T-helper 1 cell treated with Interleukin-12 subunit alpha and Interleukin-12 subunit beta and Interleukin-4 antibody, amounts not matched to agents 30 μg/mL and 1 μg/mL, for 36 hours (primary cell): Measurements from ENCODE around the gene APPBP2.
"Not testable (repeated sequence)": the region's sequence is repeated elsewhere in the genome, so short reads cannot be mapped to it uniquely, and the experiment has no call there.

Experiments used
- H3K27ac Mint-ChIP-seq: one replicate; pipeline ENCODE4 v1.8.0; 2021; ENCODE audit warnings: mild to moderate bottlenecking, mixed read lengths
- H3K27me3 Mint-ChIP-seq: one replicate; pipeline ENCODE4 v1.8.0; 2021; ENCODE audit warnings: low read depth, mixed read lengths
- H3K36me3 Mint-ChIP-seq: one replicate; pipeline ENCODE4 v1.8.0; 2021; ENCODE audit warnings: low read depth, mixed read lengths
- H3K4me1 Mint-ChIP-seq: one replicate; pipeline ENCODE4 v1.8.0; 2021; ENCODE audit warnings: low read depth, mixed read lengths
- H3K4me3 Mint-ChIP-seq: one replicate; pipeline ENCODE4 v1.8.0; 2021; ENCODE audit warnings: mild to moderate bottlenecking, moderate library complexity, mixed read lengths
- H3K9me3 Mint-ChIP-seq: one replicate; pipeline ENCODE4 v1.8.0; 2021; ENCODE audit warnings: mixed read lengths

The APPBP2 gene

GRCh38 chr17:60445144-60445543 lies 80.9 kb downstream of the APPBP2 start:
- H3K27ac Mint-ChIP-seq = no peak overlapping the region
- H3K4me3 Mint-ChIP-seq = no peak overlapping the region
- H3K9me3 Mint-ChIP-seq = no peaks in the 10 kb centered on the region
- H3K36me3 Mint-ChIP-seq = peaks cover 14% of the 10 kb centered on the region
- no peaks in the 10 kb centered on the region for H3K27me3 Mint-ChIP-seq
- no peaks in the 10 kb centered on the region for H3K4me1 Mint-ChIP-seq

GRCh38 chr17:60443713-60444112 lies 82.3 kb downstream of the APPBP2 start:
- Mint-ChIP-seq H3K9me3 (no peaks in the 10 kb centered on the region), H3K27ac (no peak overlapping the region), H3K4me1 (no peaks in the 10 kb centered on the region)

DNA sequence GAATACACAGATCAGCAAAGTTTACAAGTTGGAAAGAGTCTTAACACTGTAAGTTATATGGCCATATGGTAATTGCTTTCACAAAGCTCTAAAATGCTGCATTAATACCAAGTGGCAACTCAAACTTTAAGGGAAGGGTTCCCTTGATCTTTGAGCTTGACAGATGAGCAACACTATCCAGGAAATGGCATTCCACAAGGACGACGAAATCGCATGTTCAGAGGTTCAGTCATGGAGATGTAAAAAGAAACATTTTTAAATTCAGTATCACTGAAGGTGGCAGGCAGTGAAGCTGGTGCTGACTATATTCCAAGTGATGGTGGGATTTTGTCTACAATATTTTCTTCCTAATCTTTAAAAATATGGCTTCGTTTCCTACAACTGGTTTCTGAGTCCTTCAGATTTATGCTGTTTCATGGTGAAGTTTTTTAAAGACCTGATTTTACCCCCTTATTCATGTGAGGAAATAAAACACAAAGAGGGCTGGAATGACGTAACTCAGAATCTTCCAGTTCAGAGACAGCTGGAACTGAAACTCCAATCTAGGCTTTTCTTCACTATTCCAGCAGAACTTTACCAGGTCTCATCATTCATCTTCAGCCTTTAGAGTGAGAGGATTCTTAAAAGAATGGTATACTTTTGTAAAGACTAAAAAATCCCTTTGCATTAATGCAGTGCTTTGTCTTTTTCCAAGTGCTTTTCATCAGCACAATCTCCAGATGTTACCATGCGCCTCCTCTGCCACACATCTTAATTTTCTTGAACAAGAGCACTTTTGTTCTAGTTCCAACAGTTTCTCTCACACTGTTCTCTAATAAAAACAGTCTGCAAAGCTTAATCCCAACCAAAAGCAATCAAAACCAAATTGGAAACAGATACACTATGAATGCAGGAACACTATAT lies 83.5 kb downstream of the APPBP2 start:
- Mint-ChIP-seq H3K4me1 (no peaks in the 10 kb centered on the region), H3K36me3 (peaks cover 5% of the 10 kb centered on the region), H3K27ac (no peak overlapping the region), H3K27me3 (no peaks in the 10 kb centered on the region), H3K9me3 (no peaks in the 10 kb centered on the region), H3K4me3 (no peak overlapping the region)

More at GRCh38 chr17:60443713-60444112, 82.3 kb downstream of the APPBP2 start:
- H3K36me3 Mint-ChIP-seq = peaks cover 10% of the 10 kb centered on the region
- no peaks in the 10 kb centered on the region for H3K27me3 Mint-ChIP-seq
- no peak overlapping the region for H3K4me3 Mint-ChIP-seq

DNA sequence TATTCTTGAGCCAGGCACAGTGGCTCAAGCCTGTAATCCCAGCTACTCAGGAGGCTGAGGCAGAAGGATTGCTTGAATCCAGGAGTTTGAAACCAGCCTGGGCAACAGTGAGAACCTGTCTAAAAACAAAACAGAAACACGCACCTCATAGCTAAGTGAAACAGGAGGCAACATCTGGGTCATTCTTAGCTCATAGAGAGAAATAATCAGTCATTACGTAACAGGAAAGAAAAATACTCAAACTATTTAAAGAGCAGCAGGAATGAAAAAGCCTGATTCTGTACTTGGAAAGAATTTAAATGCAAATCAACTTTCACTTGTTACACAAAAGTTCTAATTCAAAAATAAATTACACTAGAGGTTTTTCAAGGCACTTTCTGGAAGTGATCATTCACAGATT lies 86.5 kb downstream of the APPBP2 start:
- H3K27me3 Mint-ChIP-seq = no peaks in the 10 kb centered on the region
- peaks cover 3% of the 10 kb centered on the region for H3K4me1 Mint-ChIP-seq
- no peak overlapping the region for H3K4me3 Mint-ChIP-seq
- H3K27ac Mint-ChIP-seq = no peak overlapping the region
- H3K9me3 Mint-ChIP-seq = no peaks in the 10 kb centered on the region
- H3K36me3 Mint-ChIP-seq = no peaks in the 10 kb centered on the region

GRCh38 chr17:60436676-60437075 lies 89.4 kb downstream of the APPBP2 start:
- peaks cover 1% of the 10 kb centered on the region for H3K27me3 Mint-ChIP-seq
- H3K36me3 Mint-ChIP-seq = peaks cover 2% of the 10 kb centered on the region
- H3K9me3 Mint-ChIP-seq = no peaks in the 10 kb centered on the region
- no peak overlapping the region for H3K4me3 Mint-ChIP-seq
- peaks cover 4% of the 10 kb centered on the region for H3K4me1 Mint-ChIP-seq
- no peak overlapping the region for H3K27ac Mint-ChIP-seq

DNA sequence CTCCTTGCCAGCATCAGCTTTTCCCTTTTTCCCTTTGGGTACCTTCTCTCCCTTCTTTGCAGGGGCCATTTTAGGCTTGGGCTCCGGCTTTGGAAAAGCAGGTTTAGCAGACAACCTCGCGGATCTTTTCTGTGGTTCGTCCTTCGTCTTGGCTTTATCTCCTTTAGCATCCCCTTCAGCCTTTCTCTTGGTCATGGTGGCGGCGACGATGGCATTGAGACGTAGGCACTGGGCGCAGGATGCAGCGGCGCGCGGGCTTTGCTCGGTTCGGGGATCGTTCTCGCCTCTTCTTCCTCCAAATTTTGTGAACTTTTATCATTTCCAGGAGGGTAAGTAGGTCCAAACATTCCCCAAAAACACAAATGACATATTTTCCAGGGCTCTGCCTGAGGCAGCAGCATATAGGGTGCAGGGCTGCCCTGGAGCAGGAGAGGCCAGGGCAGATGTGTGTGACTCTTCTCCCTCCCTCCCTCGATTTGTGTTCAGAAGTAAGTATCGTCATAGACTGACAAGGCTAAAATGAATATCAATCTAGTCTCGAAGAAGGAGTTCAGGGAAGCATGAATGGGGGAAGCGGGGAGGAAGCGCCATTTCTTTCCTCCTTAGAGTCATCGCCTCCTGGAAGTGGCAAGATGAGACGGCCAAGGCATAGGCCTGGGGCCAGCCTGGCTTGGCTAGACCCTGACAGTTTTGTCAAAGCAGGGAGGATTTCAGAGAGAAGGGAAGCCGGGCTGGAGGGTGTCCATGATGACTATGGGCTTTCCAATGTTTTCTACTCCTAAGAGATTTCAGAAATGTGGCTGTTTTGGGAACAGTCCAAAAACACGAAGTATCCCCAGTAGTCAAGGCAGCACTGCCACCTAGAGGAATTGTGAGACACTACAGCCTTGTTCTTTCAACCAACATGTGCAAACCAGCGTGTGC lies 90.5 kb downstream of the APPBP2 start:
- Mint-ChIP-seq H3K4me3 (no peak overlapping the region), H3K27me3 (peaks cover 10% of the 10 kb centered on the region), H3K27ac (no peak overlapping the region), H3K4me1 (peaks cover 4% of the 10 kb centered on the region), H3K9me3 (no peaks in the 10 kb centered on the region), H3K36me3 (peaks cover 2% of the 10 kb centered on the region)

GRCh38 chr17:60433021-60433997 lies 92.7 kb downstream of the APPBP2 start:
- not testable (repeated sequence) for H3K4me1 Mint-ChIP-seq, H3K36me3 Mint-ChIP-seq, H3K27ac Mint-ChIP-seq, H3K4me3 Mint-ChIP-seq, H3K9me3 Mint-ChIP-seq
- peaks cover 10% of the 10 kb centered on the region for H3K27me3 Mint-ChIP-seq

GRCh38 chr17:60430561-60430960 lies 95.5 kb downstream of the APPBP2 start:
- H3K27me3 Mint-ChIP-seq = peaks cover 15% of the 10 kb centered on the region
- not testable (repeated sequence) for H3K9me3 Mint-ChIP-seq, H3K4me1 Mint-ChIP-seq, H3K27ac Mint-ChIP-seq, H3K36me3 Mint-ChIP-seq, H3K4me3 Mint-ChIP-seq

DNA sequence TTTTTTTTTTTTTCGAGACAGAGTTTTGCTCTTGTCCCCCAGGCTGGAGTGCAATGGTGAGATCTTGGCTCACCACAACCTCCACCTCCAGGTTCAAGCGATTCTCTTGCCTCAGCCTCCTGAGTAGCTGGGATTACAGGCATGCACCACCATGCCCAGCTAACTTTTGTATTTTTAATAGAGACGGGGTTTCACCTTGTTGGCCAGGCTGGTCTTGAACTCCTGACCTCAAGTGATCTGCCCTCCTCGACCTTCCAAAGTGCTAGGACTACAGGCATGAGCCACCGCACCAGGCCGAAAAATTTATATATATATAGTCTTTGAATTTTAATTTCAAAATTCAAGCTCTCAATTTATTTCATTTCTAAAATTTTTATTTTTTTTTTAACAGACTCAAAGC lies 97.6 kb downstream of the APPBP2 start:
- not testable (repeated sequence) for H3K27ac Mint-ChIP-seq, H3K4me1 Mint-ChIP-seq, H3K36me3 Mint-ChIP-seq, H3K9me3 Mint-ChIP-seq, H3K4me3 Mint-ChIP-seq
- H3K27me3 Mint-ChIP-seq = peaks cover 15% of the 10 kb centered on the region

GRCh38 chr17:60426596-60426995 lies 99.4 kb downstream of the APPBP2 start:
- Mint-ChIP-seq H3K27me3 (peaks cover 13% of the 10 kb centered on the region), H3K4me1 (no peaks in the 10 kb centered on the region), H3K4me3 (no peak overlapping the region), H3K27ac (no peak overlapping the region), H3K36me3 (no peaks in the 10 kb centered on the region), H3K9me3 (no peaks in the 10 kb centered on the region)

GRCh38 chr17:60425626-60426025 lies 100.4 kb downstream of the APPBP2 start:
- Mint-ChIP-seq H3K4me1 (peaks cover 5% of the 10 kb centered on the region), H3K9me3 (no peaks in the 10 kb centered on the region), H3K27me3 (peaks cover 5% of the 10 kb centered on the region), H3K27ac (no peak overlapping the region), H3K4me3 (no peak overlapping the region), H3K36me3 (no peaks in the 10 kb centered on the region)

DNA sequence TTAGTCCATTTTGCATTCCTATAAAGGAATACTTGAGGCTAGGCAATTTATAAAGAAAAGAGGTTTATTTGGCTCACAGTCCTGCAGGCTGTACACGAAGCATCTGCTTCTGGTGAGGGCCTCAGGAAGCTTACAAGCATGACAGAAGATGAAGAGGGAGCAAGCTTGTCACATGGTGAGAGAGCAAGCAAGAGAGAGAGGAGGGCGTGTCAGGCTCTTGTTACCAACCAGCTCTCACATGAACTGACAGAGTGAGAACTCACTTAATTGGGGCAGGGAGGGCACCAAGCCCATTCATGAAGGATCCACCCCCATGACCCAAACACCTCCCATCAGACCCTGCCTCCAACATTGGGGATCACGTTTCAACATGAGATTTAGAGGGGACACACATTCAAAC lies 102.2 kb downstream of the APPBP2 start:
- H3K27me3 Mint-ChIP-seq = peaks cover 8% of the 10 kb centered on the region
- H3K4me3 Mint-ChIP-seq = no peak overlapping the region
- H3K27ac Mint-ChIP-seq = no peak overlapping the region
- no peaks in the 10 kb centered on the region for H3K36me3 Mint-ChIP-seq
- H3K4me1 Mint-ChIP-seq = peaks cover 5% of the 10 kb centered on the region
- no peaks in the 10 kb centered on the region for H3K9me3 Mint-ChIP-seq

DNA sequence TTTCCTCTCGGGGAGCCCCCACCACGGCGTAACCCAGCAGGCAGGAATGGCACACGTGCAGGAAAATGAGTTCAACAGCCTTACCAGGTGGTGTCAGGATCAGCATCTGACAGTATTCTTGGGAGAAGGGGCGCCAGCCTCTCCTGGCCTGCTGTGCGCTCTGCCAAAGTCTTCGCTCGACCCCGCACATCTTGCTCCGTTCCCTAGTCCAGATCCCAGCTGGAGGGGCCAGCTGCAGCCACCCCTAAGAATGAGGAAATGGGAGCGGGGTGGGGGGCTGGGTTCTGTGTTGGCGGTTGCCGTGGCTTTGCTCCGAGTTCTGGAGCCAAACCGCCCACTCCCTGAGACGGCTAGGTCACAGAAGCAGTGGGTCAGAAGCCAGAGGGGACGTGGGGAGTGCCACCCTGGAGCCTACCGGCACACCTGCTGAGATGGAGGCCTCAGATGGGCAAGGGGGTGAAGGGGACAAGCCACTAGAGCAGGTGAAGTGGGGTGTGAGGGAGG lies 103.8 kb downstream of the APPBP2 start, which contains the start of gene CHCT1:
Gene CHCT1, plus strand, starts transcription at position 328 of the 504 bp plus-strand sequence. Its CDS starts 104 bp downstream, at position 432.
- Mint-ChIP-seq H3K4me3 (peak within 1 kb of the TSS; percentile 77), H3K36me3 (no peaks in the 10 kb centered on the region), H3K4me1 (peaks cover 5% of the 10 kb centered on the region), H3K27ac (peak within 1 kb of the TSS; percentile 58), H3K27me3 (peaks cover 7% of the 10 kb centered on the region), H3K9me3 (no peaks in the 10 kb centered on the region)
